ENCODE results near the gene NEGR1. TPM values are rescaled to one million over a fixed set of nuclear protein-coding genes. Genes with fewer than 3 reads are reported as not detected.

NEGR1 gene
- polyA plus RNA-seq, 1 donor from 2014 or later = 47.4 TPM

- no peak overlapping the region for H3K27ac ChIP-seq (ENCODE audit: low read length)
- no peaks in the 10 kb centered on the region for H3K36me3 ChIP-seq (ENCODE audit: insufficient read depth, low read length)
- H3K27me3 ChIP-seq (ENCODE audit: insufficient read depth, low read depth, low read length) = no peaks in the 10 kb centered on the region
- no peak for TF ChIP-seq REST (IDR thresholded peaks at IDR 0.05; ENCODE audit: borderline replicate concordance)
- no peak for TF ChIP-seq MXI1 (conservative IDR thresholded peaks at IDR 0.05; ENCODE audit: poor library complexity, severe bottlenecking)
- no peak for TF ChIP-seq CTCF (IDR thresholded peaks at IDR 0.05; ENCODE audit: poor library complexity, severe bottlenecking)
- no peak for TF ChIP-seq EZH2 (IDR thresholded peaks at IDR 0.05; ENCODE audit: borderline replicate concordance, insufficient read depth, low read length, poor library complexity, severe bottlenecking)
- TF ChIP-seq RAD21 (conservative IDR thresholded peaks at IDR 0.05) = no peak
- TF ChIP-seq SMC3 (conservative IDR thresholded peaks at IDR 0.05; ENCODE audit: poor library complexity) = no peak
- no peak for TF ChIP-seq TAF1 (IDR thresholded peaks at IDR 0.05; ENCODE audit: low read depth)
- no peak for TF ChIP-seq EP300 (conservative IDR thresholded peaks at IDR 0.05; ENCODE audit: poor library complexity, severe bottlenecking)
- TF ChIP-seq POLR2AphosphoS5 (IDR thresholded peaks at IDR 0.05) = no peak
- no peaks in the 10 kb centered on the region for H4K20me1 ChIP-seq (ENCODE audit: insufficient read depth)
- H3K9me2 ChIP-seq (ENCODE audit: insufficient read depth, low read length) = no peaks in the 10 kb centered on the region
- H3K4me3 ChIP-seq (ENCODE audit: low read length) = no peak overlapping the region
- no peaks in the 10 kb centered on the region for H3K9me3 ChIP-seq (ENCODE audit: low read length)
- peaks cover 5% of the 10 kb centered on the region for H3F3A ChIP-seq (ENCODE audit: insufficient read depth, low read length, poor library complexity, severe bottlenecking)
- peaks cover 6% of the 10 kb centered on the region for H3K79me2 ChIP-seq (replicated peaks; ENCODE audit: insufficient read depth, low read length)
- no peak overlapping the region for H3K4me2 ChIP-seq (ENCODE audit: low read length)
- no peak overlapping the region for H3K9ac ChIP-seq (ENCODE audit: low read length)
- H2AFZ ChIP-seq (ENCODE audit: low read depth, low read length) = no peak overlapping the region
Observed at GRCh38 chr1:72286401-72286800, 4.1 kb upstream of the NEGR1 start.

GRCh38 chr1:72285074-72285425, 2.7 kb upstream of the NEGR1 start:
- no peaks in the 10 kb centered on the region for H3K9me2 ChIP-seq (ENCODE audit: insufficient read depth, low read length)
- no peaks in the 10 kb centered on the region for H4K20me1 ChIP-seq (ENCODE audit: insufficient read depth)
- peak overlapping the region; percentile 76 for H3K4me2 ChIP-seq (ENCODE audit: low read length)
- H3F3A ChIP-seq (ENCODE audit: insufficient read depth, low read length, poor library complexity, severe bottlenecking) = peaks cover 5% of the 10 kb centered on the region
- peaks cover 13% of the 10 kb centered on the region for H3K79me2 ChIP-seq (replicated peaks; ENCODE audit: insufficient read depth, low read length)
- peak overlapping the region; percentile 77 for H3K4me3 ChIP-seq (ENCODE audit: low read length)
- H2AFZ ChIP-seq (ENCODE audit: low read depth, low read length) = peak overlapping the region; percentile 95
- H3K9ac ChIP-seq (ENCODE audit: low read length) = peak overlapping the region; percentile 83
- no peaks in the 10 kb centered on the region for H3K36me3 ChIP-seq (ENCODE audit: insufficient read depth, low read length)
- TF ChIP-seq EZH2 (IDR thresholded peaks at IDR 0.05; ENCODE audit: borderline replicate concordance, insufficient read depth, low read length, poor library complexity, severe bottlenecking) (no peak), CTCF (IDR thresholded peaks at IDR 0.05; ENCODE audit: poor library complexity, severe bottlenecking) (no peak), REST (IDR thresholded peaks at IDR 0.05; ENCODE audit: borderline replicate concordance) (no peak), RAD21 (conservative IDR thresholded peaks at IDR 0.05) (no peak), POLR2AphosphoS5 (IDR thresholded peaks at IDR 0.05) (no peak), SMC3 (conservative IDR thresholded peaks at IDR 0.05; ENCODE audit: poor library complexity) (no peak), TAF1 (IDR thresholded peaks at IDR 0.05; ENCODE audit: low read depth) (no peak), EP300 (conservative IDR thresholded peaks at IDR 0.05; ENCODE audit: poor library complexity, severe bottlenecking) (no peak), MXI1 (conservative IDR thresholded peaks at IDR 0.05; ENCODE audit: poor library complexity, severe bottlenecking) (no peak)
- H3K9me3 ChIP-seq (ENCODE audit: low read length) = no peaks in the 10 kb centered on the region
- H3K27me3 ChIP-seq (ENCODE audit: insufficient read depth, low read depth, low read length) = no peaks in the 10 kb centered on the region
- peak overlapping the region; percentile 91 for H3K27ac ChIP-seq (ENCODE audit: low read length)
